GM23338 (cell line): ENCODE data around the gene TOX2. TPM values are rescaled to one million over a fixed set of nuclear protein-coding genes. Genes with fewer than 3 reads are reported as not detected.

ENCODE experiments used
- ATAC-seq: fragments of 200-7000 bp; cut with Tn5 transposase; 3 replicates; pipeline ENCODE4 v1.9.1; 2020
- DNase-seq: peaks from one replicate; pipeline ENCODE4 v3.0.0-alpha.2; 2015; ENCODE audit warnings: low spot score
- H2AFZ ChIP-seq: fragments of 200-600 bp; sonication (generic); 2 replicates; pipeline ENCODE4 v1.8.0; 2016; ENCODE audit warnings: antibody characterized with exemption, mild to moderate bottlenecking, moderate library complexity
- H3F3A ChIP-seq: fragments of 200-600 bp; sonication (generic); replicated peaks from 2 replicates; pipeline ENCODE4 v1.8.0; 2017; ENCODE audit warnings: antibody characterized with exemption, mixed run types, low read depth
- H3K27ac ChIP-seq: fragments of 200-600 bp; sonication (generic); 2 replicates; pipeline ENCODE4 v1.6.1; 2016; ENCODE audit warnings: low read depth
- H3K27me3 ChIP-seq: fragments of 200-600 bp; sonication (generic); 2 replicates; pipeline ENCODE4 v1.8.0; 2016; ENCODE audit warnings: mild to moderate bottlenecking, mixed run types, moderate library complexity; ENCODE audit not compliant: insufficient read depth
- H3K36me3 ChIP-seq: fragments of 200-600 bp; sonication (generic); 2 replicates; pipeline ENCODE4 v1.8.0; 2016; ENCODE audit warnings: mild to moderate bottlenecking; ENCODE audit not compliant: insufficient read depth
- H3K4me1 ChIP-seq: fragments of 200-600 bp; sonication (generic); 2 replicates; pipeline ENCODE4 v1.8.0; 2016; ENCODE audit warnings: mild to moderate bottlenecking, moderate library complexity; ENCODE audit not compliant: insufficient read depth
- H3K4me2 ChIP-seq: fragments of 200-600 bp; sonication (generic); 2 replicates; pipeline ENCODE4 v1.7.1; 2017; ENCODE audit warnings: mixed run types
- H3K4me3 ChIP-seq: fragments of 200-600 bp; sonication (generic); 2 replicates; pipeline ENCODE4 v1.6.1; 2016; ENCODE audit warnings: mixed run types
- H3K79me2 ChIP-seq: fragments of 200-600 bp; sonication (generic); replicated peaks from 2 replicates; pipeline ENCODE4 v1.8.0; 2017; ENCODE audit warnings: mild to moderate bottlenecking; ENCODE audit not compliant: insufficient read depth
- H3K9me2 ChIP-seq: fragments of 200-600 bp; sonication (generic); 2 replicates; pipeline ENCODE4 v1.8.0; 2017; ENCODE audit not compliant: insufficient read depth
- H4K20me1 ChIP-seq: fragments of 200-600 bp; sonication (generic); replicated peaks from 2 replicates; pipeline ENCODE4 v1.8.0; 2017; ENCODE audit warnings: mild to moderate bottlenecking; ENCODE audit not compliant: insufficient read depth
- H3K27ac Mint-ChIP-seq: 2 replicates; pipeline ENCODE4 v1.8.0; 2020; ENCODE audit warnings: inconsistent platforms, mild to moderate bottlenecking, moderate library complexity, mixed read lengths
- H3K27me3 Mint-ChIP-seq: 3 replicates; pipeline ENCODE4 v1.8.0; 2022; ENCODE audit warnings: low read depth, mild to moderate bottlenecking, moderate library complexity, mixed read lengths, inconsistent platforms; ENCODE audit not compliant: insufficient read depth, poor library complexity
- H3K36me3 Mint-ChIP-seq: 3 replicates; pipeline ENCODE4 v1.8.0; 2021; ENCODE audit warnings: low read depth, mild to moderate bottlenecking, inconsistent platforms, moderate library complexity, mixed read lengths
- H3K4me1 Mint-ChIP-seq: 3 replicates; pipeline ENCODE4 v1.8.0; 2020; ENCODE audit warnings: mild to moderate bottlenecking, inconsistent platforms, mixed read lengths
- H3K4me3 Mint-ChIP-seq: 3 replicates; pipeline ENCODE4 v1.8.0; 2021; ENCODE audit warnings: moderate library complexity, mild to moderate bottlenecking, inconsistent platforms, mixed read lengths
- H3K9me3 Mint-ChIP-seq: 3 replicates; pipeline ENCODE4 v1.8.0; 2020; ENCODE audit warnings: moderate library complexity, mild to moderate bottlenecking, inconsistent platforms, mixed read lengths
- CREB1 ChIP-seq: fragments of 250-450 bp; sonication (Bioruptor Pico); IDR thresholded peaks from 2 replicates; pipeline ENCODE4 v1.5.0; 2020; ENCODE audit warnings: low read depth, mild to moderate bottlenecking, moderate library complexity
- CTCF ChIP-seq, 2 experiments: fragments of 200-600 bp in 1 of 2; sonication (generic) in 1 of 2; conservative IDR thresholded peaks; 2 replicates each; pipeline versions ENCODE4 v1.5.1 to v1.6.1; 2016 to 2017; ENCODE audit warnings: antibody characterized with exemption in 2 of 2, low read depth in 2 of 2, mild to moderate bottlenecking in 2 of 2, moderate library complexity in 1 of 2
- EZH2phosphoT487 ChIP-seq: fragments of 200-600 bp; sonication (generic); IDR thresholded peaks from one replicate; pipeline ENCODE4 v1.8.1; 2018; ENCODE audit warnings: antibody characterized with exemption; ENCODE audit not compliant: unreplicated experiment
- JUNB ChIP-seq: IDR thresholded peaks from one replicate; pipeline ENCODE4 v1.6.1; 2016; ENCODE audit warnings: antibody characterized with exemption; ENCODE audit not compliant: unreplicated experiment
- POLR2AphosphoS5 ChIP-seq: IDR thresholded peaks from 2 replicates; pipeline ENCODE4 v1.6.1; 2016; ENCODE audit warnings: antibody characterized with exemption, low read depth
- REST ChIP-seq: IDR thresholded peaks from one replicate; pipeline ENCODE4 v1.6.1; 2018; ENCODE audit warnings: antibody characterized with exemption; ENCODE audit not compliant: unreplicated experiment
- ZNF114 ChIP-seq: fragments of 250-450 bp; sonication (Bioruptor Pico); IDR thresholded peaks from 2 replicates; pipeline ENCODE4 v1.5.0; 2020; ENCODE audit warnings: mild to moderate bottlenecking, moderate library complexity
- ZNF462 ChIP-seq: fragments of 250-450 bp; sonication (Bioruptor Pico); IDR thresholded peaks from 2 replicates; pipeline ENCODE4 v1.5.0; 2020; ENCODE audit warnings: mild to moderate bottlenecking, moderate library complexity
- polyA plus RNA-seq: library from polyadenylated mRNA; unstranded; fragments of >200 nt; fragmentation: Nextera tagmentation; extraction: Ambion mirVana; gene quantifications from 2 replicates; pipeline ENCODE4 v1.2.1, GENCODE V29; 2016
- total RNA-seq: library from RNA; depleted of rRNA; stranded (reverse); fragments of >200 nt; shearing (Covaris generic); gene quantifications from 2 replicates; pipeline ENCODE4 v1.2.3, GENCODE V29; 2014
- TF ChIP-seq, protein P1 (sequence below): IDR thresholded peaks from 2 replicates; pipeline ENCODE4 v1.6.1; 2016; ENCODE audit warnings: antibody characterized with exemption

Gene TOX2
- total and polyA plus RNA-seq, 2 experiments from 2014 or later, result 1.4 to 1.5 TPM

DNA sequence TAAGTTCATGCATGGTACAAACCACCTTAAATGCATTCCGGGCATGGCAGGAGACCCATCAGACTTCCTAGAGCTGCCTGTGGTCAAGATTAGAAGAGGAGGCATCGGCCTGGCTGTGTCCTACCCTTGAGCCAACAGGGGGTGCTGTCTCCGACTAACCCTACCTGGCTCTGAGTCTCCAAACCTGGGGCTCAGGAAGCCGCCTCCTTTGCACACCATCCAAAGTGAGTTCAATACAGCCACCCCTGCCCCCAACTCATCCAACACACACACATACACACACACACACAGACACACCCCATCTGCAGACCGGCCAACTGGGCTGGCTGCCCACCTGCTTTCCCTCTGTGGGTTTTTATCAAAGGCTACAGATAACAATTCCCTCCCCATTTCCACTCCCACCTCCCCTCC is 195.3 kb downstream of the TOX2 start:
- ATAC-seq (peak; percentile 91), DNase-seq (peak; percentile 75)
- no peak overlapping the region for H3K4me2 ChIP-seq
- Mint-ChIP-seq H3K36me3 (peaks cover 5% of the 10 kb centered on the region; the same call in 1 of the 3 replicates), H3K9me3 (peaks cover 29% of the 10 kb centered on the region), H3K4me1 (no peaks in the 10 kb centered on the region), H3K27ac (no peak overlapping the region), H3K27me3 (peaks cover 3% of the 10 kb centered on the region), H3K4me3 (no peak overlapping the region)
- peaks cover 9% of the 10 kb centered on the region; the same call in 1 of the 2 replicates for H3K9me2 ChIP-seq
- TF ChIP-seq POLR2AphosphoS5, result no peak
- TF ChIP-seq ZNF114 (CRISPR knock-in tag), result no peak
- TF ChIP-seq CTCF (conservative IDR thresholded peaks at IDR 0.05; ENCODE audit: low read depth in 2 of 2), result peak; percentile 53 to 71
- no peak for TF ChIP-seq CREB1 (CRISPR knock-in tag)
- no peak for TF ChIP-seq EZH2phosphoT487
- 0 out of 2 replicates have a peak, but pooled peaks have one; percentile 19 for TF ChIP-seq ZNF462 (CRISPR knock-in tag)
- TF ChIP-seq REST, result no peak
- TF ChIP-seq, protein P1, sequence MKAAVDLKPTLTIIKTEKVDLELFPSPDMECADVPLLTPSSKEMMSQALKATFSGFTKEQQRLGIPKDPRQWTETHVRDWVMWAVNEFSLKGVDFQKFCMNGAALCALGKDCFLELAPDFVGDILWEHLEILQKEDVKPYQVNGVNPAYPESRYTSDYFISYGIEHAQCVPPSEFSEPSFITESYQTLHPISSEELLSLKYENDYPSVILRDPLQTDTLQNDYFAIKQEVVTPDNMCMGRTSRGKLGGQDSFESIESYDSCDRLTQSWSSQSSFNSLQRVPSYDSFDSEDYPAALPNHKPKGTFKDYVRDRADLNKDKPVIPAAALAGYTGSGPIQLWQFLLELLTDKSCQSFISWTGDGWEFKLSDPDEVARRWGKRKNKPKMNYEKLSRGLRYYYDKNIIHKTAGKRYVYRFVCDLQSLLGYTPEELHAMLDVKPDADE, result no peak
- TF ChIP-seq JUNB, result no peak
- no peak overlapping the region for H3K4me3 ChIP-seq
- no peak overlapping the region for H2AFZ ChIP-seq
- H3K4me1 ChIP-seq, result no peaks in the 10 kb centered on the region
- no peaks in the 10 kb centered on the region for H4K20me1 ChIP-seq
- no peaks in the 10 kb centered on the region for H3F3A ChIP-seq
- H3K27ac ChIP-seq, result no peak overlapping the region
- H3K79me2 ChIP-seq, result no peaks in the 10 kb centered on the region
- no peaks in the 10 kb centered on the region for H3K27me3 ChIP-seq
- no peaks in the 10 kb centered on the region for H3K36me3 ChIP-seq
